ENCODE measurements around the gene GSTM4.

GSTM4 gene

GRCh38 chr1:109625176-109625575, 30.7 kb upstream of the GSTM4 start:
- no peak for DNase-seq

- no peak for DNase-seq
Measured at GRCh38 chr1:109625601-109626560, 30.0 kb upstream of the GSTM4 start.

GRCh38 chr1:109626682-109627408, 29.1 kb upstream of the GSTM4 start:
- no peak for DNase-seq

- DNase-seq: no peak
Measured at GRCh38 chr1:109627692-109628399, 28.1 kb upstream of the GSTM4 start.

- DNase-seq: no peak
Measured at GRCh38 chr1:109628540-109629321, 27.2 kb upstream of the GSTM4 start.

- no peak for DNase-seq
Measured at GRCh38 chr1:109629372-109630030, 26.4 kb upstream of the GSTM4 start.

GRCh38 chr1:109630081-109630897, 25.6 kb upstream of the GSTM4 start:
- no peak for DNase-seq

GRCh38 chr1:109630898-109631512, 24.9 kb upstream of the GSTM4 start:
- no peak for DNase-seq

- no peak for DNase-seq
Measured at GRCh38 chr1:109631513-109632505, 24.1 kb upstream of the GSTM4 start.

GRCh38 chr1:109632671-109633346, 23.1 kb upstream of the GSTM4 start:
- DNase-seq: no peak

- DNase-seq: no peak
Measured at GRCh38 chr1:109634292-109634691, 21.6 kb upstream of the GSTM4 start.

GRCh38 chr1:109634771-109635750, 20.8 kb upstream of the GSTM4 start:
- no peak for DNase-seq

GRCh38 chr1:109635862-109636200, 20.1 kb upstream of the GSTM4 start:
- DNase-seq: no peak

- no peak for DNase-seq
Measured at GRCh38 chr1:109636201-109636952, 19.5 kb upstream of the GSTM4 start.

GRCh38 chr1:109637446-109637845, 18.5 kb upstream of the GSTM4 start:
- DNase-seq: no peak

GRCh38 chr1:109639063-109639840, 16.6 kb upstream of the GSTM4 start:
- no peak for DNase-seq
